ENCODE data around the gene NENF.
A peak's percentile ranks its signal among the peaks of the same experiment; 100 is the strongest.

The NENF gene

GRCh38 chr1:212486619-212486975 is 53.9 kb downstream of the NENF start:
- no peak overlapping the region for H3K4me3 ChIP-seq (ENCODE audit: low read depth, low read length)
- TF ChIP-seq CTCF (conservative IDR thresholded peaks at IDR 0.05; ENCODE audit: low read depth, low read length) = no peak
- no peak for DNase-seq (ENCODE audit: low read depth)

- no peak for DNase-seq (ENCODE audit: low read depth)
- TF ChIP-seq CTCF (conservative IDR thresholded peaks at IDR 0.05; ENCODE audit: low read depth, low read length) = no peak
- no peak overlapping the region for H3K4me3 ChIP-seq (ENCODE audit: low read depth, low read length)
These were observed 54.6 kb downstream of the NENF start for GRCh38 chr1:212487286-212487685.

- TF ChIP-seq CTCF (conservative IDR thresholded peaks at IDR 0.05; ENCODE audit: low read depth, low read length) = no peak
- DNase-seq (ENCODE audit: low read depth) = no peak
- H3K4me3 ChIP-seq (ENCODE audit: low read depth, low read length) = no peak overlapping the region
These were observed 55.2 kb downstream of the NENF start for GRCh38 chr1:212487774-212488435.

- H3K4me3 ChIP-seq (ENCODE audit: low read depth, low read length) = no peak overlapping the region
- TF ChIP-seq CTCF (conservative IDR thresholded peaks at IDR 0.05; ENCODE audit: low read depth, low read length) = no peak
- DNase-seq (ENCODE audit: low read depth) = peak; percentile 97
These were observed 55.9 kb downstream of the NENF start for GRCh38 chr1:212488436-212489283.

GRCh38 chr1:212489284-212489859 is 56.7 kb downstream of the NENF start:
- DNase-seq (ENCODE audit: low read depth) = no peak
- TF ChIP-seq CTCF (conservative IDR thresholded peaks at IDR 0.05; ENCODE audit: low read depth, low read length) = no peak
- H3K4me3 ChIP-seq (ENCODE audit: low read depth, low read length) = no peak overlapping the region

GRCh38 chr1:212490276-212490675 is 57.6 kb downstream of the NENF start:
- DNase-seq (ENCODE audit: low read depth) = no peak
- H3K4me3 ChIP-seq (ENCODE audit: low read depth, low read length) = no peak overlapping the region
- TF ChIP-seq CTCF (conservative IDR thresholded peaks at IDR 0.05; ENCODE audit: low read depth, low read length) = no peak
